H9 (cell line): ENCODE measurements around the gene ABHD17B. TPM values are rescaled to one million over a fixed set of nuclear protein-coding genes. Genes with fewer than 3 reads are reported as not detected.

ENCODE experiments used
- DNase-seq: peaks from one replicate; pipeline ENCODE4 v3.0.0-alpha.2; 2017
- H2AFZ ChIP-seq: one replicate; pipeline ENCODE4 v1.6.1; 2013; ENCODE audit warnings: mild to moderate bottlenecking, low read length, control low read depth, moderate library complexity
- H2AK5ac ChIP-seq: 2 replicates; pipeline ENCODE4 v1.6.1; 2013; ENCODE audit warnings: low read length, control low read depth, mixed read lengths; ENCODE audit not compliant: insufficient read length
- H2BK120ac ChIP-seq: one replicate; pipeline ENCODE4 v1.6.1; 2013; ENCODE audit warnings: low read depth, mild to moderate bottlenecking, low read length, control low read depth, inconsistent platforms; ENCODE audit not compliant: poor library complexity, severe bottlenecking
- H2BK12ac ChIP-seq: 2 replicates; pipeline ENCODE4 v1.6.1; 2013; ENCODE audit warnings: low read length, control low read depth, mixed read lengths, low read depth; ENCODE audit not compliant: insufficient read length
- H2BK15ac ChIP-seq: 2 replicates; pipeline ENCODE4 v1.6.1; 2013; ENCODE audit warnings: low read depth, low read length, control low read depth
- H2BK20ac ChIP-seq: one replicate; pipeline ENCODE4 v1.6.1; 2013; ENCODE audit warnings: low read depth, mild to moderate bottlenecking, low read length, control low read depth, inconsistent platforms; ENCODE audit not compliant: poor library complexity, severe bottlenecking
- H2BK5ac ChIP-seq: 2 replicates; pipeline ENCODE4 v1.6.1; 2013; ENCODE audit warnings: low read length, control low read depth, mixed read lengths; ENCODE audit not compliant: insufficient read length
- H3K14ac ChIP-seq: 2 replicates; pipeline ENCODE4 v1.6.1; 2013; ENCODE audit warnings: low read length, control low read depth; ENCODE audit not compliant: insufficient read depth
- H3K18ac ChIP-seq: 2 replicates; pipeline ENCODE4 v1.6.1; 2013; ENCODE audit warnings: low read depth, mild to moderate bottlenecking, mixed read lengths, low read length, control low read depth; ENCODE audit not compliant: insufficient read length
- H3K23ac ChIP-seq: 2 replicates; pipeline ENCODE4 v1.6.1; 2013; ENCODE audit warnings: low read length, control low read depth, mixed read lengths, low read depth; ENCODE audit not compliant: insufficient read length
- H3K23me2 ChIP-seq: 2 replicates; pipeline ENCODE4 v1.6.1; 2013; ENCODE audit warnings: low read depth, mild to moderate bottlenecking, mixed read lengths, low read length, control low read depth; ENCODE audit not compliant: insufficient read length, poor library complexity, severe bottlenecking
- H3K27ac ChIP-seq: 2 replicates; pipeline ENCODE4 v1.5.1; 2013; ENCODE audit warnings: low read length, control low read depth, mixed read lengths, low read depth; ENCODE audit not compliant: insufficient read length
- H3K27me3 ChIP-seq: 2 replicates; pipeline ENCODE4 v1.6.1; 2013; ENCODE audit warnings: low read length, control low read depth, inconsistent platforms; ENCODE audit not compliant: insufficient read depth
- H3K4ac ChIP-seq: 2 replicates; pipeline ENCODE4 v1.6.1; 2013; ENCODE audit warnings: low read depth, mild to moderate bottlenecking, control low read depth, inconsistent platforms, low read length, moderate library complexity
- H3K4me1 ChIP-seq: 2 replicates; pipeline ENCODE4 v1.6.1; 2013; ENCODE audit warnings: low read length, control low read depth, inconsistent platforms; ENCODE audit not compliant: insufficient read depth
- H3K4me2 ChIP-seq: 2 replicates; pipeline ENCODE4 v1.6.1; 2013; ENCODE audit warnings: low read length, control low read depth, mixed read lengths; ENCODE audit not compliant: insufficient read length, insufficient read depth
- H3K56ac ChIP-seq: 2 replicates; pipeline ENCODE4 v1.6.1; 2013; ENCODE audit warnings: low read depth, mild to moderate bottlenecking, mixed read lengths, low read length, control low read depth; ENCODE audit not compliant: insufficient read length
- H3K79me1 ChIP-seq: 2 replicates; pipeline ENCODE4 v1.6.1; 2013; ENCODE audit warnings: low read depth, mild to moderate bottlenecking, moderate library complexity, low read length, control low read depth, inconsistent platforms; ENCODE audit not compliant: insufficient read depth, poor library complexity, severe bottlenecking
- H3K79me2 ChIP-seq: 2 replicates; pipeline ENCODE4 v1.6.1; 2013; ENCODE audit warnings: low read length, control low read depth, inconsistent platforms; ENCODE audit not compliant: insufficient read depth
- H3K9ac ChIP-seq: 2 replicates; pipeline ENCODE4 v1.6.1; 2013; ENCODE audit warnings: low read length, control low read depth, mixed read lengths; ENCODE audit not compliant: insufficient read length; ENCODE audit errors: extremely low read depth
- H3K9me3 ChIP-seq: one replicate; pipeline ENCODE4 v1.6.1; 2013; ENCODE audit warnings: low read depth, low read length, inconsistent platforms; ENCODE audit not compliant: control insufficient read depth
- H3T11ph ChIP-seq: one replicate; pipeline ENCODE4 v1.6.1; 2013; ENCODE audit warnings: mild to moderate bottlenecking, low read length, control low read depth, inconsistent platforms
- H4K20me1 ChIP-seq: one replicate; pipeline ENCODE4 v1.6.1; 2013; ENCODE audit not compliant: control insufficient read depth, insufficient read length, insufficient read depth
- H4K5ac ChIP-seq: 2 replicates; pipeline ENCODE4 v1.6.1; 2013; ENCODE audit warnings: low read depth, mild to moderate bottlenecking, mixed read lengths, low read length, control low read depth; ENCODE audit not compliant: insufficient read length
- H4K8ac ChIP-seq: replicated peaks from 2 replicates; pipeline ENCODE4 v1.6.1; 2013; ENCODE audit warnings: low read length, control low read depth, mixed read lengths, low read depth; ENCODE audit not compliant: insufficient read length
- H4K91ac ChIP-seq: 2 replicates; pipeline ENCODE4 v1.6.1; 2013; ENCODE audit warnings: low read depth, mild to moderate bottlenecking, moderate library complexity, mixed read lengths, low read length, control low read depth; ENCODE audit not compliant: insufficient read length
- H3K27ac Mint-ChIP-seq, 3 experiments: 2 replicates in 2 of 3; 3 replicates in 1 of 3; pipeline ENCODE4 v1.8.0; 2020 to 2021; ENCODE audit warnings: mixed read lengths in 3 of 3, mild to moderate bottlenecking in 1 of 3, moderate library complexity in 1 of 3
- H3K27me3 Mint-ChIP-seq: 2 replicates; pipeline ENCODE4 v1.8.0; 2021; ENCODE audit warnings: low read depth, mild to moderate bottlenecking, moderate library complexity, mixed read lengths
- H3K36me3 Mint-ChIP-seq, 3 experiments: 2 replicates in 2 of 3; 3 replicates in 1 of 3; pipeline ENCODE4 v1.8.0; 2020 to 2021; ENCODE audit warnings: low read depth in 3 of 3, mixed read lengths in 3 of 3; ENCODE audit not compliant: insufficient read depth in 1 of 3
- H3K4me1 Mint-ChIP-seq, 2 experiments: 2 replicates each; pipeline ENCODE4 v1.8.0; 2020; ENCODE audit warnings: mixed read lengths in 2 of 2
- H3K4me3 Mint-ChIP-seq, 2 experiments: 2 replicates in 1 of 2; 3 replicates in 1 of 2; pipeline ENCODE4 v1.8.0; 2020 to 2021; ENCODE audit warnings: mild to moderate bottlenecking in 2 of 2, mixed read lengths in 2 of 2, moderate library complexity in 1 of 2
- H3K9me3 Mint-ChIP-seq, 2 experiments: 2 replicates in 1 of 2; 3 replicates in 1 of 2; pipeline ENCODE4 v1.8.0; 2020; ENCODE audit warnings: mild to moderate bottlenecking in 2 of 2, mixed read lengths in 2 of 2, moderate library complexity in 1 of 2
- CTCF ChIP-seq: fragments of 200-600 bp; sonication (generic); conservative IDR thresholded peaks from 3 replicates; pipeline ENCODE4 v1.8.0; 2021; ENCODE audit warnings: antibody characterized with exemption, mild to moderate bottlenecking
- WGBS: extraction: QIAGEN DNeasy Blood & Tissue Kit; methylation state at CpG from one replicate; pipeline ENCODE4 v1.1.7; 2013; ENCODE audit warnings: missing lambda C conversion rate, low lambda C conversion rate, mixed read lengths; ENCODE audit not compliant: insufficient read length; ENCODE audit errors: extremely low coverage; 5-methylcytosine and 5-hydroxymethylcytosine counted together
- total RNA-seq: library from RNA; stranded (reverse); gene quantifications from 2 replicates; pipeline ENCODE4 v1.2.1, GENCODE V29; 2021

The ABHD17B gene
- total RNA-seq, 1 experiment from 2014 or later: 67.6 TPM

GRCh38 chr9:71858102-71858798 is 52.7 kb downstream of the ABHD17B start:
- H2BK5ac ChIP-seq: no peak overlapping the region
- no peak overlapping the region for H4K8ac ChIP-seq
- H4K5ac ChIP-seq: no peak overlapping the region
- H3T11ph ChIP-seq: no peak overlapping the region
- no peak overlapping the region for H3K4me2 ChIP-seq
- no peak for TF ChIP-seq CTCF
- no peak overlapping the region for H2BK12ac ChIP-seq
- H3K27ac Mint-ChIP-seq: no peak overlapping the region; a peak in 1 of 7 replicates
- no peak overlapping the region for H2BK20ac ChIP-seq
- H3K79me2 ChIP-seq: no peaks in the 10 kb centered on the region
- no peaks in the 10 kb centered on the region for H3K9me3 ChIP-seq
- no peak overlapping the region for H3K14ac ChIP-seq
- no peak overlapping the region for H3K23ac ChIP-seq
- DNase-seq: no peak
- no peak overlapping the region for H3K56ac ChIP-seq
- no peaks in the 10 kb centered on the region for H3K4me1 ChIP-seq
- H4K20me1 ChIP-seq: no peaks in the 10 kb centered on the region
- no peak overlapping the region for H2BK120ac ChIP-seq
- H3K9me3 Mint-ChIP-seq: peaks cover 17 to 19% of the 10 kb centered on the region in 2 experiments; a peak in 4 of 5 replicates
- H3K27ac ChIP-seq: no peak overlapping the region
- no peaks in the 10 kb centered on the region for H3K27me3 ChIP-seq
- H2AK5ac ChIP-seq: no peak overlapping the region
- no peak overlapping the region for H3K4me3 Mint-ChIP-seq
- H3K79me1 ChIP-seq: no peaks in the 10 kb centered on the region
- no peak overlapping the region for H3K9ac ChIP-seq
- H2AFZ ChIP-seq: no peak overlapping the region
- H3K4me1 Mint-ChIP-seq: peaks cover 6 to 19% of the 10 kb centered on the region in 2 experiments; a peak in 3 of 4 replicates
- no peaks in the 10 kb centered on the region for H3K27me3 Mint-ChIP-seq
- H3K23me2 ChIP-seq: no peaks in the 10 kb centered on the region
- no peak overlapping the region for H2BK15ac ChIP-seq
- H3K36me3 Mint-ChIP-seq: peaks cover 12 to 35% (median 25%) of the 10 kb centered on the region in 3 experiments
- no CpG with 5 or more reads among the region's 2 CpGs for WGBS
- no peak overlapping the region for H3K18ac ChIP-seq
- H4K91ac ChIP-seq: no peak overlapping the region
- H3K4ac ChIP-seq: no peak overlapping the region
